Measurements from ENCODE around the gene C3orf70.

DNA sequence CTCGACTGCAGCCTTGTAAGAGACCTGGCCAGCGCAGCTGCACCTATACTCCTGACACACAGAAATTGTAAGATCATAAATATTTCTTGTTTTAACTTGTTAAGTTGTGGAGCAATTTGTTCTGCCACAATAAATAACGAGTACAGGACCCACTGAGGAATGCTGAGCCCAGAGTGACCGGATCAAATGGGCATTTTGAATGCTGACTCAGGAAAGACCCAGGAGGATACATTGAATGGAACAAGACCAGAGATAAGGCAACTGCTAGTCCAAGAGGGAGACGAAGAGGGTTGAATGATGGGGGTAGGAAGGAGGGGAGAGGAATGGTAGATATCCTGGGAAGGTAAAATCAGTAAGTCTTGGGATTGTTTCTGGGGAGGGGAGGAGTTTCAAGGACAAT, 8.9 kb upstream of the C3orf70 start:
- TF ChIP-seq, protein P1, sequence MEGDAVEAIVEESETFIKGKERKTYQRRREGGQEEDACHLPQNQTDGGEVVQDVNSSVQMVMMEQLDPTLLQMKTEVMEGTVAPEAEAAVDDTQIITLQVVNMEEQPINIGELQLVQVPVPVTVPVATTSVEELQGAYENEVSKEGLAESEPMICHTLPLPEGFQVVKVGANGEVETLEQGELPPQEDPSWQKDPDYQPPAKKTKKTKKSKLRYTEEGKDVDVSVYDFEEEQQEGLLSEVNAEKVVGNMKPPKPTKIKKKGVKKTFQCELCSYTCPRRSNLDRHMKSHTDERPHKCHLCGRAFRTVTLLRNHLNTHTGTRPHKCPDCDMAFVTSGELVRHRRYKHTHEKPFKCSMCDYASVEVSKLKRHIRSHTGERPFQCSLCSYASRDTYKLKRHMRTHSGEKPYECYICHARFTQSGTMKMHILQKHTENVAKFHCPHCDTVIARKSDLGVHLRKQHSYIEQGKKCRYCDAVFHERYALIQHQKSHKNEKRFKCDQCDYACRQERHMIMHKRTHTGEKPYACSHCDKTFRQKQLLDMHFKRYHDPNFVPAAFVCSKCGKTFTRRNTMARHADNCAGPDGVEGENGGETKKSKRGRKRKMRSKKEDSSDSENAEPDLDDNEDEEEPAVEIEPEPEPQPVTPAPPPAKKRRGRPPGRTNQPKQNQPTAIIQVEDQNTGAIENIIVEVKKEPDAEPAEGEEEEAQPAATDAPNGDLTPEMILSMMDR (IDR thresholded peaks at IDR 0.05; ENCODE audit: low read depth, low read length) = no peak
- no peak for TF ChIP-seq EZH2phosphoT487 (IDR thresholded peaks at IDR 0.05; ENCODE audit: low read depth)
